IPS-NIHi7 (cell line): ENCODE data around the gene CTNNA1.
"Not testable (repeated sequence)": the region's sequence is repeated elsewhere in the genome, so short reads cannot be mapped to it uniquely, and the experiment has no call there.

Experiments
- DNase-seq: peaks from one replicate; pipeline ENCODE4 v3.0.0; 2012; ENCODE audit warnings: mixed read lengths; ENCODE audit errors: extremely low spot score

CTNNA1 gene

DNA sequence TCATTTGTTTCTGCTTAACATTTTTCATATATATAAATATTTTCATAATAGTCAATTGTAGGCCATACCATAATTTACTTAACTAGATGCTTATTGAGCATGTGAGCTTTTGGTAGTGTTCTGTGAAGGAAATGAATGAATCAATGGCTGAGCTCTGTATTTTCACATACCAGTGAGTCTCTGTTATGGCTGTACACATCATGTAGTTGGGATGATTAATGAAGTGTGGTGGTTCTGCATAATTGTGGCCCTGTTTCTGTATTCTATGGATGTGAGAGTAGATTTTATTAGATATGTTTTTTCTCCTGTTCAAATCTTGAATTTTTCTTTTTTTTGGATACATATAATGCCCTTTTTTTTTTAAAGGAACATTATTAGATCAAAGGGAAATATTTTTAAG, 56.2 kb downstream of the CTNNA1 start:
- DNase-seq = no peak

DNA sequence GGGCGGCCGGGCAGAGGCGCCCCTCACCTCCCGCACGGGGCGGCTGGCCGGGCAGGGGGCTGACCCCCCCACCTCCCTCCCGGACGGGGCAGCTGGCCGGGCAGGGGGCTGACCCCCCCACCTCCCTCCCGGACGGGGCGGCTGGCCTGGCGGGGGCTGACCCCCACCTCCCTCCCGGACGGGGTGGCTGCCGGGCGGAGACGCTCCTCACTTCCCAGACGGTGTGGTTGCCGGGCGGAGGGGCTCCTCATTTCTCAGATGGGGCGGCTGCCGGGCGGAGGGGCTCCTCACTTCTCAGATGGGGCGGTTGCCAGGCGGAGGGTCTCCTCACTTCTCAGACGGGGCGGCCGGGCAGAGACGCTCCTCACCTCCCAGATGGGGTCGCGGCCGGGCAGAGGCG, 57.6 kb downstream of the CTNNA1 start:
- DNase-seq = not testable (repeated sequence)

DNA sequence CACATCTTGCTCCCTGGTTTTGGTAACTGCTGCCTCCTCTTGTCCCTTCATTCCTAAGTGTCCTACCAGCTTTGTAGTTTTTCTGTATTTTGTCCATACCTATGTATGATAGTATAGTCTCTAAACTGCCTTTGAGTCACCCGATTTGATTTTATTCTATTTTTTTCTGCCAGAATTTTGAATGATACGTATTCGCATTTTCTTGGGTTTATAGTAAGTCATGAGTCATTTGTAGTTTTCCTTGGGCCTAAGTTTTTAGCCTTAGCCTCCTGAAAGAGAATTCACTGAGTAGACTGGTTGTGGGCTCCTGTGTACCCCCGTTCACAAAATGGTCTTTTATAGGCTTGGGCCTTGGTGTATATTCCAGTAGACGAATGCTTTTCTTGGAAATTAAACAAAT, 62.3 kb downstream of the CTNNA1 start:
- DNase-seq = no peak

DNA sequence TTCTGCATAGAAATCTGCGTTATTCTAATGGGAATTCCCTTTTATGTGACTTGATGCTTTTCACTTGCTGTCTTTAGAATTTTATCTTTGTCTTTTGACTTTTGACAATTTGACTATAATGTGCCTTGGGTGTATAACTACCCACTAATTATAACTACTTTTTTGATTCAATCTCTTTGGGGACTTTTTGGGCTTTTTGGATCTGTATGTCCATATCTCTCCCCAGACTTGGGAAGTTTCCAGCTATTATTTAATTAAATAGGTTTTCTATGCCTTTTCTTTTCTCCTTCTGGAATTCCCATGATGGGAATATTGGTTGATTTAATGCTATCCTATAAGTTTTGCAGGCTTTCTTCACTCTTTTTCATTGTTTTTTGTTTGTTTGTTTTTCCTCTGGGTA, 64.0 kb downstream of the CTNNA1 start:
- DNase-seq = no peak

DNA sequence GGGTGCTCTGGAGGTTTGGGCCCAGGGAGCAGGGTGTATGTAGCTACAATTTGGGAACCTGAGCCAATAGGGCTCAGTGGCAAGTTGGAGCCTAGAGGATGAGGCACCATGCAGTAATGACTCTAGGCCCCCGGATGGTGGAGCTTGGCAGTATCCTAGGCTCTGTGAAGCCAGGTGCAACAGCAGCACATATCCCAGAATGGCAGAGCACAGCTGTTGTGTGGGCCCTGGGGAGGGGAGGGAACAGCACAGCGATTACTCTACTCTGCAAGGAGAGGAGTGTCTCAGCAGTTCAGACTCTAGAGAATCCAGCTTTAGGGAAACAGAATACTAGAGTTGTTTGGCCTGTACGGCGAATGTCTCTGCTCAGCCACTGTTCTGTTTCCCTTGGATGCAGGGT, 65.9 kb downstream of the CTNNA1 start:
- DNase-seq = peak; percentile 23

DNA sequence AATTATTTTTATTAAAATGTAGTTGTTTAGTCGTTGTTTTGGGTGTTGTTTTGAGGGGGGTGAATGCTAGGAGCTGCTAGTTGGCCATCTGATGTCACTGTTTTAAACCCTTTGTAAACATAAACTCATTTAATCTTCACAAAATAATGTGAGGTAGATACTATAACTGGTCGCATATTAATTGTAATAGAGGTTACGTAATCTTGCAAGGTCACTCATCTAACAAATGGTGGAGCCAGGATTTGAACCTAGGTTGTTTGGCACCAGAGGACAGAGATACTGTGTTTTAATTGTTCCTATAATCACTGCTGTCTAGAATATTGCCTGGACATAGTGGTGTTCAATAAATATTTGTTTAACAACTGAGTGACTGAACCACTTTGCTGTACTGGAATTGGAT, 67.5 kb downstream of the CTNNA1 start:
- DNase-seq = no peak

DNA sequence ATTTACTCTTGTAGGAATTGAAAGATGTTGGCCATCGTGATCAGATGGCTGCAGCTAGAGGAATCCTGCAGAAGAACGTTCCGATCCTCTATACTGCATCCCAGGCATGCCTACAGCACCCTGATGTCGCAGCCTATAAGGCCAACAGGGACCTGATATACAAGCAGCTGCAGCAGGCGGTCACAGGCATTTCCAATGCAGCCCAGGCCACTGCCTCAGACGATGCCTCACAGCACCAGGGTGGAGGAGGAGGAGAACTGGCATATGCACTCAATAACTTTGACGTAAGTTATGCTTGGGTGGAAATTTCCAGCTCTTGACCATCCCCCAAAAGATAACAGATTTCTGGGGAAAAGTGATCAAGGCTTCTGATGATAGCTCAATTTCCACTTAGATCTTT, 71.3 kb downstream of the CTNNA1 start:
- no peak for DNase-seq

DNA sequence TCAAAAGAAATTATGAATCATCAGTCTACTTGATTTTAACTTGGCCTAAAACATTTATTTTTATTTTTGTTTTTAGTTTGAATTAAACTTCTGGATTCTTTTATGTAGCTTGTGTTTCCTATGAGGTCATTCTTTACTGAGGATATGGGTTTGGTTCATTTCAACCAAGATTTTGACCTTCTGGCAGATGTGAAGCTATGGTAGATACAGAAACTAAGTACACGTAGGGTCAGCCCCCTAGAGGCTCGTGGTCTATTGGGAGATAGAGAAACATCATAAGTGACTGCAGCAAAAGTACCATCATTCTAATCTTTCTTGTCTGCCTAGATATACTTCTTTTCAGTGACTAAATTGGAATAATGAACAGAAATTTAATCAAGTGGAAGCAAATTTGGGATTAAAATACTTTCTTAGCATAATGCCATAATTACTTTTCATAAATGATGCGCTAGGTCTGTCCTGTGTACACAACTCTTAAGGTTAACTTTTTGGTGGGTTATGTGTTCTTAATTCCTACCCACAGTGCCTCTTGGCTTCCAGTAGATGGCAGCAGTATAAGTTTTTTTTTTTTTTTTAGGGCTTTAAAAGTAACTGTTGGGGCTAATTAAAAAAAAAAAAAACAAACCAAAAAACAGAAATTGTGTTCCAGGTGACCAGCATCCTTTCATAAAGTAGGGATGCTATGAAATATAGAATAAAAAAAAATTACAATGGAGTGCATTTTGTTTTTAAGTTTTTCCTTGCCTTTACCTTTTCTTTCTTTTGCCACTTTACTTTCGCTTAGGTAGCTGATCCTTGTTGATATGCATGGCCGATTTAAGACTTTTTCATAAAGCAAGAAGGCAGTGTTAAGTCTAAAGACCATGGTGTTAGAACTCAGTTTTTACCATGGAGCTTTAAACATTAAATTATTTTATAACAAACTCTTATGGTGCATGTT, 72.0 kb downstream of the CTNNA1 start:
- peak; percentile 35 for DNase-seq

DNA sequence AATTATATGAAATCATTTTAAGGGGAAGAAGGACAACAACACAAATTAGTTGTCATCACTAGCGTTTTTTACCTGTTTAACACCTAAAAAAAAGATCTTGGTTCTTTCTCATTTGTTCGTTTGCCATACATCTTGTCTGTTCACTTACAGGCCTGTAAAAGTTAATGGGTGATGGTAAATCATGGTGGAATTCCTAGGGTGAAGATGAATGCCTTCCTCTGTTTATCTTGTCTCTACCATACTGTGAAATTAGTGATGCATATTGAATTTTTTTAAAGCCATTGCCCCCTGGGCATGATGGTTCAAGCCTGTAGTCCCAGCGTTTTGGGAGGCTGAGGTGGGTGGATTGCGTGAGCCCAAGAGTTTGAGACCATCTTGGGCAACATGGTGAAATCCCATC, 75.3 kb downstream of the CTNNA1 start:
- DNase-seq = no peak

DNA sequence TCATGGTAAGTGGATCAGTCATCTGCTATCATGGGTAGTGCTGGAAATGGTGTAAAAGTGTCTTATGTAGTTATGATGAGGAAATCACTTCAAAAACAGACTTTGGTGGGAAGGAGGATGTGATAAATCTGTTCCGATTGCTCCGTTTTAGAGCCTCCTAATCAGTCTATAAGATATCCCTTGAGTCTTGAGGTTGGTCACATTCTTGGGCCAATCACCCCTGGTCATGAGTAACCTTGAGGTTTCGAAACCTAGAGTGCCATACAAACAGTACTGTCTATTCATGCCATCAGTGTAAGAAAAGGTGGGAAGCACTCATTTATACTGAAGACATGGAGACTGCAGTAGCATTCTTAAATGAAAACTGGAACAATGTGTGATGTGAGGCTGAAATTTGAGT, 76.1 kb downstream of the CTNNA1 start:
- DNase-seq = no peak

DNA sequence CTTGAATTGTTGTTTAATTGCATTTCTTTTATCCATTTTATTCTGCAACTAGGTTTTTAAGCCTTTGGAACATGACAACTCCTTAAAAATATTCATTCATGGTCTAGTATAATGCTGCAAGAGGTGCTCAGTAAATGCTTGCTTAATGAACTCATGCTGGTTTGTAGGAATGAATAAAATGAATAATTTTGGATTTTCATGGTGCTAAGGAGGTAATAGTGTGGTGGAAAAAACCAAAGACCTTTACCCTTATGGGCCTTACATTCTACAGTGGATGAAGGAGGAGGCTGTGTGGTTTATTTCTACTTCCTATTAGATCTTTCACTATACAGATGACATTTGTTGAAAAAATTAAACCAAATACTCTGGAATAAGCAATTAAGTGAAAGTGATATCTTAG, 78.5 kb downstream of the CTNNA1 start:
- no peak for DNase-seq

DNA sequence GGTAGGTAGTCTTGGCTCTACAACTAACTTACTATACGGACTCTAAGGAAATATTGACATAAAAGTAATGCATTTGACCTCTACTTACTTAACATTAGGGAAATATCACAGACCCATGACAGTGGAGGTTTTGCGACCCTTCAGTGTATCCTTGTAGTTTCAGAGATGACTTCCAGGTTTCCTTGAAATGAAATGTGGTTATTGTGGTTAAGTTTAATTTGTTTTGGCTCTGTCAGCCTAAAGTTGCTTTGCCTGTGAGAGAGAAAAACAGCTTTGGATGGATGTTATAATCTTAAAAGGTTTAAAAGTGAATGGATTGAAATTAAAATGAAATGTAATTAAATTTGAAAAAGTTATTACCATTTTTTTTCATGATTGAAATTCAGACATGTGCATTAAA, 79.0 kb downstream of the CTNNA1 start:
- no peak for DNase-seq

DNA sequence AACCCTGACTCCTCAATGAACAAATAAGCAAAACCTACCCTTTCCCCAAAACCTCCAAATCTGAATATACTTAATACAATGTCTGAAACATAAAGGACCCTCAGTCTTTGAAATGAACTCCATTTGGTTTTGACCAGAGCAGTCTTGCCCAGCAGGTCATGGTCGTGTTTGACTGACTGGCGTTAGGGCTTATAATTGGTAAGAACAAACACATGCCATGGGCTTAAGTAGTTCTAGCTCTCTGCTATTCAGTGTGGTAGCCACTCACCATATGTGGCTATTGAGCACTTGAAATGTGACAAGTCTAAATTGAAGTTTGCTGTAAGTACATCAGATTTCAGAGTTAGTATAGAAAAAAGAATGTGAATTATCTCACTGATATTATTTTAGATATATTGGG, 79.9 kb downstream of the CTNNA1 start:
- no peak for DNase-seq

DNA sequence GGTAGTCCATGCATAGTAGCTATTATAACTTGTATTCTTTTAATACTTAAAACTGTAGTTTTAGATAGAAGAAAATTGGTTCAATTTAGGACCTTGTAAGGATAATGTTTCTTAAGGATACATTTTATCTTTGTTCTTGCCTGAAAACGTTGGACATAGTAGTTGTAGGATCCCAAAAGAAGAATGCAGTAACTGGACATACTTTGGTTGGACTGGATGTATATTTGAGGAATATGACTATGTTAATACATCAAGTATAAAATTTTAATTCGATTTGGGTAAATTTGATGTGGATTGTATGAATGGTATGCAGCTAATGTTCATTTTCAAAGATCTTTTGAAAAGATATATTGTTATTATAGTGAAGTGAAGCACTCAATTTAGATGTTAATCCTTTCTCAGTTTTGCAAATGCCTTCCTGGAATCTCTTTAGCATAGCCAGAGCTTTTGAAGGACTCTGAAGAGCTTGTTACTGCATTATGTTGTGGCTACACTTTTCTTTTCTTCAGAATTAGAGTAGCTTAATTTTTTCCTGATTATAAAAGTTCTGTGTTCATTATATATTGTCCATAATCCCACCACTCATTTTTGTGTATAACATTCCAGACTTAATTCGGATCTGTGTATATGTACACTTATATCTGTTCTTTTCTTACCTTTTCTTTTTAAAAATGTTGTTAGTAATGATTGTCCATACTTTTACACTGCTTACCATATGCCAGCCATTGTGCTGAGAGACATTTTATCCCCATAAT, 80.7 kb downstream of the CTNNA1 start:
- no peak for DNase-seq

DNA sequence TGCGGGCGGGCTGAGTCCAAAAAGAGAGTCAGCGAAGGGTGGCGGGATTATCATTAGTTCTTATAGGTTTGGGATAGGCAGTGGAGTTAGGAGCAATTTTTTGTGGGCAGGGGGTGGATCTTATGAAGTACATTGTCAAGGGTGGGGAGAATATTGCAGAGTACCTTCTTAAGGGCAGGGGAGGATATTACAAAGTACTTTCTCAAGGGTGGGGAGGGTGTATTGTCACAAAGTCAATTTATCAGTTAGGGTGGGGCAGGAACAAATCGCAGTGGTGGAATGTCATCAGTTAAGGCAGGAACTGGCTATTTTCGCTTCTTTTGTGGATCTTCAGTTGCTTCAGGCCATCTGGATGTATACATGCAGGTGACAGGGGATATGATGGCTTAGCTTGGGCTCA, 81.6 kb downstream of the CTNNA1 start:
- not testable (repeated sequence) for DNase-seq

DNA sequence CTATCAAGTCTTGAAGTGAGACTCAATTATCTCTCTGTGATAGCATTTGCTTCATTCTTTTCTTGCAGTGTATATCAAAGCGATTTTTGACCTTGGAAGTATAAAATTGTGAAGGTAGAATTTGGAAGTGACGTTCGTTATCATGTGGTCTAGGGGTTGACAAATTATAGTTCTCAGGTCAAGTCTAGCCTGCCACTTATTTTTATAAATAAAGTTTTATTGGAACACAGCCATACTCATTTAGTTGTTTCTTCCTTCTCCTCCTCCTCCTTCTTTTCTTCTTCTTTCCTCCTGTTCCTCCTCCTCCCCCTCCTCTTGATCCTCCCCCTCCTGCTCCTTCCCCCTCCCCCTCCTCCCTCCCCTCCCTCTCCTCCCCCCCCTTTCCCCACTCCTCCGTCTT, 83.9 kb downstream of the CTNNA1 start:
- no peak for DNase-seq

DNA sequence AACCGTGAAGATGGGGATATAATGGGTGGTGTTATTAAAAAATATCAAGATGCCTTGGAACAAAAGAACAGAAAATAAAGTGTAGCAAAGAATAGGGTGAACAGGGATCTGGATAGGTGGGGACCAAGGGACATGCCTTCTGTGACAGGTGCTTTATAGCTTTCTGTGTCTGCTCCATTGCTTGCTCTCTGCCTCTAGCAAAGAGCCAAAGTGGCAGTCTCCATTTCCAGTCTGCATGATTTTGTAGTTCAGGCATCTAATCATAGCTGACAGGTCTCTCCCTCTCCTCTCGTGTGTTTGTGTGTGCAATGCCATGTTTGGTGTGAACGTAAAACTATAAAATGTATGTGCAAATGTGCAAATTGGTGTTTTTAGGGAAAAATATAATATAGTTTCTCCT, 86.9 kb downstream of the CTNNA1 start:
- DNase-seq = no peak

DNA sequence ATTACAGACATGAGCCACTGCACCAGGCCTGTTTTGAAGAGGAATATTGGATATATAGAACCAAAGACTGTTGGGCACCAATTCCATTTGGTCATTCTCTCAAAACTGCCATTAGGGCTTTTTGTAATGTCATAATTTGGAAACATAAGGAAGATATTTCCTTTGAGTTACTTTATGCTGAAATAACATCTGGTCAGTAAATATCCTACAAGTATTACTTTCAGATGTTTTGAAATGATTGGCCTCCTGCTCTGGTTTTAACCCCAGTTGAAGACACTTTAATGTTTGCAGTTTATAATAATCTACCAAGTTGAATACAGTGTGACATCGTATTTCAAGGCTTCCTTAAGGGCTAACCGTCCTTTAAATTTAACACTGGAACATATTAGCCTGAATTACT, 88.3 kb downstream of the CTNNA1 start:
- DNase-seq = no peak

DNA sequence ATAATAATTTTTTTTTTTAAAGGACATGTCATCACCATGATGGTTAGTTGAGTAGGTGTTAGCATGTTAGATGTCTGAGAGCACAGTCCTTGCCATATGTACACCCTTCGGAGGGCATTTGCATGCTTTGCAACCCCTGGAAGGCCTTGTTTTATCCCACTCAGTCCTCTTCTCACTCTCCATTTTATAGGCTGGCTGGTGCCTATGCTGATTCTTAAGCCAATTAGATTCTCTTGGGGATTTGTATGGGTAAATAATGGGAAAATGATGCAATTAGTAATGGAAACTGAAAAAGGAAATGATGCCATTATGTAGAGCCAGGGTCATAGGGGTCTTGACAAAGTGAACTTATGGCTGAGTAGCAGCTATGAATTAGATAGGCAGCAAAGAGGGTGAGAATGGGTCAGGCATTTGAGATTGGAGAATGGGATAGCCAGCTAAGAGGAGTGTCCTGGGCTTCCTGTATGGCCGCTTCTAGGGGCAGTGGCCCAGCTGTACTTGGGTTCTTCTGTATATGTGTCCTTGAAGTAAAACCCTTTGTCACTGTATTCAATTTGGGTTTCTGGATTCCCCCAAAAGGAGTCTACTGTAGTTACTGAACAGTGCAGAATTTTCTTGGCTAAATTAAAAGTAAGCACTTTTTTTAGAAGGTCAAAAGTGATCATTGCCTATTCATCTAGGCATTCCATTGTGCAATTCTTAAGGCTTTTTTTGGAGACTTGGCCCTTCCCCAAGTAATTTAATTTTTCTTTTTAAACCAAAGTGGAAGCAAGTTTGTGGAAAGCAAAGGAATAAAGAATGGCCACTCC, 90.3 kb downstream of the CTNNA1 start:
- DNase-seq = no peak

DNA sequence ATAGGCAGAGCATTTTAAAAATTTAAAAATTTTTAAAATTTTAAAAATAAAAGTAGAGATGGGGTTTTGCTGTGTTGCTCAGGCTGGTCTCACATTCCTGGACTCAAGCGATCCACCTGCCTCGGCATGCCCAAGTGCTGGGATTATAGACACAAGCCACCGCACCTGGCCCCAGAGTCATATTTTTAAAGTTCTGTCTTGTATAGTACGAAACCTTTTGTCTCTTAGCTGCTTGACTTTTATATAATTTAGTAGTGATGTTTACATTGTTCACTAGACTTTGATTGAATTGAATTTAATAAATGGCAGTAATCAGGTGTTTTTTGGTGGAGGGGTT, 90.9 kb downstream of the CTNNA1 start:
- DNase-seq = no peak

DNA sequence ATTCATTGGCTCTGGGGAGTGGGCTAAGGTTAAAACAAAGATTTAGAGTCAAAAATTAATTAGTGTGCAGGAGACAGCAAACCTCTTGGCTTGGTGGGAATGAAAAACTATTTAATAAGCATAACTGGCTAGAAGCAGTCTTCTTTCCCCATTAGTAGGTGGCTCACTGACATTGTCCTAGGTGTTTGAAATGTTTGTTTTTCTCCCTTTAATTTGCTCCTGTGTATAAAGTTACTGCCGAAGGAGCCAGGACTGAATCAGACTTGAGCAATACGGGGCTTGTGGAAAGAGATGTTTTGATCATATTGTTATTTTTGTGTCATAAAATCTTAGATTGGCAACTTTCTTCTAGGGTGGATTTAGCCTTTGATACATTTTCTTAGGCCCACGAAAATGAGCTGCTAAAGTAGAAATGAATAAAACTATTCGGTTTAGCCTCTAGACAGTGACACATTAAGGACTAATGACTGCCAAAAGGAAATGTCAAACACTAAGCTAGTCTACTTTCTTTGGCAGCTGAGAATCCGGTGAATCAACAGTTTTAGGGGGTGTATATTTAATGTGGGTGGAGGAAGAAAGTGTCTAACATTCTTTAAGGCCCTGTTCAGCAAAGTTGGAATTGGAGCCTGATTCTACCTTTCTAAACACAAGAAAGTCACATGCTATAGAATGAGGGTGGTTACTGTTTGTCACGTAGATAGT, 91.7 kb downstream of the CTNNA1 start:
- DNase-seq = no peak

DNA sequence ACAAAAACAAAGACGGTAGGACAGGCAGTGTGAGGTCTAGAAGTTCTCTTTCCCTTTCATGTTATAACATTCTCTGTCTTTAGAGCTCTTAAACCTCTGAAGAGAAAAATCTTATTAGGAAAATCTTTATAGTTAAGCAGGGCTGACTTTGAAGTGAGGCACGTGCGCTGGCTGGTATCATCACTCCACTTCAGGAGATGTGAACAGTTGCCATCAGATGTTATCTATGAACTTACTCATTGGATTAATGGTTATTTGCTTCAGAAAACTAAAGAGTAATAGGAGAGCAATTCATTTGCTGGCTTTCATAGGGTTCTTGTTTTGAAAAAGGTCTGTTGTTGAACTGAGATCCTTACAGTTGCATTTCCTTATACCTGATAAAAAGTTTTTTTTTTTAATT, 96.2 kb downstream of the CTNNA1 start:
- no peak for DNase-seq
